LNCaP clone FGC (cell line): ENCODE data around the gene PAQR6.

Experiments used
- DNase-seq: peaks from one replicate; pipeline ENCODE4 v3.0.0-alpha.2; 2011; ENCODE audit warnings: low read depth
- H3K4me3 ChIP-seq: 2 replicates; pipeline ENCODE4 v1.5.1; 2011; ENCODE audit warnings: mild to moderate bottlenecking, low read depth, low read length, control low read depth
- TF ChIP-seq, protein P1 (sequence below): IDR thresholded peaks from 2 replicates; pipeline ENCODE4 v1.5.1; 2012; ENCODE audit warnings: mild to moderate bottlenecking; ENCODE audit not compliant: control insufficient read depth, insufficient read depth; ENCODE audit errors: extremely low read depth

Gene PAQR6

DNA sequence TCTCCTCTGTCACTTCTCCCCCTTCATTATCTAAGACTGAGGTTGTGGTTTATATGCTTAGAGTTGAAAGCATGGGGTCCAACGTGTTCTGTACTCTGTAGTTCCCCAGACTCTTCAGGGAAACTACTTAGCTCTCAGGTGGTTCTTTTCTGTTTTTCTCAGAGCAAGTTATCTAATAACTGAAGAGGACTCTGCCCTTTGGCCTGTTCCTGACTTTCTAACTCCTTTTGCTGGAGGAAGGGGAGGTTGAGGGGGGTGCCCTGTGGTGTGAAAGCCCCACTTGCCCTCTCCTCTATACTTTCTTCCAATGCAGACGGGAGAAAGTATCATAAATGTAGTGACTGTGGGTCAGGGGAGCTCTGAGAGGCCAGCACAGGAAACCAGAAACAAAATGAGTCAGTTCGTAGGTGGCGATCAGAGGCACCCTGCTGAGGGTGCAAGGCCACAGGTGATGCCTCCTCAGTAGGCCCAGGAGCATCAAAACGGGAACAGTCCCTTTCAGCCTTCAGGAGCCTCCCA is 49.0 kb downstream of the PAQR6 start:
- no peak for DNase-seq
- H3K4me3 ChIP-seq, result no peak overlapping the region
- TF ChIP-seq, protein P1, sequence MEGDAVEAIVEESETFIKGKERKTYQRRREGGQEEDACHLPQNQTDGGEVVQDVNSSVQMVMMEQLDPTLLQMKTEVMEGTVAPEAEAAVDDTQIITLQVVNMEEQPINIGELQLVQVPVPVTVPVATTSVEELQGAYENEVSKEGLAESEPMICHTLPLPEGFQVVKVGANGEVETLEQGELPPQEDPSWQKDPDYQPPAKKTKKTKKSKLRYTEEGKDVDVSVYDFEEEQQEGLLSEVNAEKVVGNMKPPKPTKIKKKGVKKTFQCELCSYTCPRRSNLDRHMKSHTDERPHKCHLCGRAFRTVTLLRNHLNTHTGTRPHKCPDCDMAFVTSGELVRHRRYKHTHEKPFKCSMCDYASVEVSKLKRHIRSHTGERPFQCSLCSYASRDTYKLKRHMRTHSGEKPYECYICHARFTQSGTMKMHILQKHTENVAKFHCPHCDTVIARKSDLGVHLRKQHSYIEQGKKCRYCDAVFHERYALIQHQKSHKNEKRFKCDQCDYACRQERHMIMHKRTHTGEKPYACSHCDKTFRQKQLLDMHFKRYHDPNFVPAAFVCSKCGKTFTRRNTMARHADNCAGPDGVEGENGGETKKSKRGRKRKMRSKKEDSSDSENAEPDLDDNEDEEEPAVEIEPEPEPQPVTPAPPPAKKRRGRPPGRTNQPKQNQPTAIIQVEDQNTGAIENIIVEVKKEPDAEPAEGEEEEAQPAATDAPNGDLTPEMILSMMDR, result no peak

DNA sequence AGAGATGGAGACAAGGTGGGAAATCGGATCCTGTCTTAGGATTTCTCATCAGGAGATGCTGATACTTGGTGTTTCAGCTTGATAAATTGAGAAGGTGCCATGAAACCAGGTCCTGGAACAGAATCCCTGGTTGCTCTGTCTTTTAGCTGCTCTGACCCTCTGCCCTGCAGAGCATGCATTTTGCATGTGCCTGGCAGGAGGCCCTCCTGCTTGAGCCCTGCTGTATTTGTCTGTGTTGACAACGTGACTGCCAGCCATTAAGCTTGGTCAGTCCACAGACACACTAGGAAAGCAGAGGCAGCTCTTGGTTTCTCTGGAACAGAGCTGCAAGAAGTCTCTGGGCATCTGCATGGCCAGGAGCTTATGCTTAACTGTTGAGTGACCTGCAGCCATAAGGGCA is 51.4 kb downstream of the PAQR6 start:
- DNase-seq, result no peak
- H3K4me3 ChIP-seq, result no peak overlapping the region
- TF ChIP-seq, protein P1, result no peak

DNA sequence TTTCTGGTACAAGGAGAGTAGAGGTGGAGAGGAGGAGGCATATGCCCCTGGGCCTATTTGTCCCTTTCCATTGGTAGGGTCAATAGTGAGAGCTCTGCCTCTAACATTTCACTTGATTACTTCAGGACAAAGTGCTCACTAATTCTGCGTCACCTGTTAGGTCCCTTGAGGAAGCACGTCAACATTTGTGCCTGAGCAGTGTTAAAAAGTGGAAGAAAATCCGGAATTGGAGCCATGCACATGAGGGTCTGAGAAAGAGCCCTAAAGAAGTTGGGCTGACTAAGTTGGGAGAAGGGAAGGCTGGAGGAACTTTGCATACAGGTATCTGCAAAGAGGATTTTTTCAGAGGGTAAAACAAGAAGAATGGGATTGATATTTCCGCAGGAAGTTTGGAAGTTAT is 52.0 kb downstream of the PAQR6 start:
- DNase-seq, result no peak
- H3K4me3 ChIP-seq, result no peak overlapping the region
- TF ChIP-seq, protein P1, result no peak

DNA sequence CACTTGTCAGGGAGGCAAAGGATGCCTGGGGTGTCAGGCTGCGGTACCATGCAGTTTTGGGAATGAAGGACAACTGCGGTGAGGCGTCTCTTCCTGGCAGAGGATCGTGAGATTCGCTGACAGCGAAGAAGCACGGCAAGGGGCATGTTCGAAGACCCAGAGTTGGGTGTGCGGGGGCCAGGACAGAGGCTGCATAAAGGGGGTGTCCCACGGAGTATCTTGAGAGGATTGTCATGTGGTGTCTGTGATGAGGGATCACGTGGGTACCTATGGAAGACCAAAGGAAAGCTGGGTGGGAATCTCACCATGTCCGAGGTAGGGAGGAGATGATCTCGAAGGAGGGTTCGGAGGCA is 53.6 kb downstream of the PAQR6 start:
- peak overlapping the region; percentile 73 for H3K4me3 ChIP-seq
- no peak for DNase-seq
- TF ChIP-seq, protein P1, result no peak

DNA sequence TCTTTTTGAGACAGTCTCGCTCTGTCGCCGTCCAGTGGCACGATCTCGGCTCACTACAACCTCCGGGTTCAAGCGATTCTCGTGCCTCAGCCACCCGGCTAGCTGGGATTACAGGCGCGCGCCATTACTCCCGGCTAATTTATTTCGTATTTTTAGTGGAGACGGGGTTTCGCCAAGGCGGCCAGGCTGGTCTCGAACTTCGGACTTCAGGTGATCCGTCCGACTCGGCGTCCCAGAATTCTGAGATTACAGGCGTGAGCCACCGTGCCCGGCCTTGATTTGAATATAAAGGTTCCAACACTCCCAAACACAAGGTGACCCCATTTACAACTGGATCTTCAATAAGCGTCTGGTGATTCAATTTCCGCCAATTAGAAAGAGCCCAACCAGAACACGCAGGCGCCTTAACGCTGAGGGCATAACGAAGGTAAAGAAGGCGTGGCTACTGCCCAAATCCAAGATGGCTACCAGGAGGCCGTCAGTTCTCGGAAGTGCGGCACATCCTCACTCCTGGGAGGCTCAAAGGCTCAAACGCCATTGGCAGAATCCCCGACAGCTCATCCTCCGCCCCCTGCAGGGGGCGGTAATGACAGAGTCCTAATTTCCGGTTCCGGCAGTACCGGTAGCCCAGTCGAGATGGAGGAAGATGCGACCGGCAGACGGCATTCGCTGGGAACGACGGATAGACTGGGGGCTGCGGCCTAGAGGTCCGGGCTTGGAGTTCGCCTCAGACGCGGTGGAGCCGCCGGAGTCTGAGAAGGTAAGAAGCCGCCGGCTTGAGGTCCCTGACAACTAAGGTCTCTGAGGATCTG is 54.2 kb downstream of the PAQR6 start, which contains the start of gene SLC25A44:
Gene SLC25A44 (plus strand): TSS at position 617 of the 812 bp plus-strand sequence. CDS start 5,744 bp downstream, outside the sequence.
- TF ChIP-seq, protein P1, result peak; percentile 26; the same call in 1 of the 2 replicates
- peak; percentile 99 for DNase-seq
- peak within 1 kb of the TSS; percentile 73 for H3K4me3 ChIP-seq
